Measurements from ENCODE around the gene SMCO3.

Gene SMCO3

DNA sequence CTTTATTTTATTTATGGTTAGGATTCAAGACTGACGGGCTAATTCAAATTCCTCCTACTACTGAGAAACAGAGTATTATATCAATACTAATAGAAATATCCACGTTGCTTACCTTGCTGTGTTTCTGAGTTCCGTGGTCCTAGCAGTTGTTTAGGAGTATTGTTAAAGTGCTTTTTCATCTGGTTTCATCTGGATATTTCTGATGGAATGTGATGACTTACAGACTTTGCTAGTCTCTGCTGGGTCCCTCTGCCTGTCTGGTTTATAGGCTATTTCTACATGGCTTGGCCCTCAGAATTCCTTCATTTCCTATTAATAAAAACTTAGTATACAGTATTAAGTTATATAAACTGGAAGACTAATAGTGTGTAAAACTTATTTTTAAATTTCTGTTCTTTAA, at the start of gene SMCO3:
Gene SMCO3 (minus strand): TSS at position 169 of the 400 bp plus-strand sequence. CDS start 7,502 bp downstream, outside the sequence.
- no peak for DNase-seq (ENCODE audit: low read depth in 2 of 2)

DNA sequence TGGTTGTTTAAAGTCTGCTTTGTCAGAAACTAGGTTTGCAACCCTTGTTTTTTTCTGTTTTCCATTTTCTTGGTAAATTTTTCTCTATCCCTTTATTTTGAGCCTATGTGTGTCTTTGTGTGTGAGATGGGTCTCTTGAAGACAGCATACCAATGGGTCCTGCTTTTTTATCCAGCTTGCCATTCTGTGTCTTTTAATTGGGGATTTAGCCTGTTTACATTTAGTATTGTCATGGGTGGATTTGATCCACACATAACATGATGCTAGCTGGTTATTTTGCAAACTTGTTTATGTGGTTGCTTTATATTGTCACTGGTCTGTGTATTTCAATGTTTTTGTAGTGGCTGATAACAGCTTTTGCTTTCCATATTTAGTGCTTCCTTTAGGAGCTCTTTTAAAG, 46.5 kb upstream of the SMCO3 start:
- DNase-seq (ENCODE audit: low read depth in 2 of 2): no peak

DNA sequence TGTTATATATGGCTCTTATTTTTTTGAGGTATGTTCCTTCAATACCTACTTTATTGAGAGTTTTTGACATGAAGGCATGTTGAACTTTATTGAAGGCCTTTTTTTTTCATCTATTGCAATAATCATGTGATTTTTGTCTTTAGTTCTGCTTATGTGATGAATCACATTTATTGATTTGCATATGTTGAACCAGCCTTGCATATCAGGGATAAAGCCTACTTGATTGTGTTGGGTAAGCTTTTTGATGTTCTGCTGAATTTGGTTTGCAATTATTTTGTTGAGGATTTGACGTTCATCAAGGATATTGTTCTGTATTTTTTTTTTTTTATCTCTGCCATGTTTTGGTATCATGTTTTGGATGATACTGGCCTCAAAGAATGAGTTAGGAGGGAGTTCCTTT, 44.5 kb upstream of the SMCO3 start:
- no peak for DNase-seq (ENCODE audit: low read depth in 2 of 2)

DNA sequence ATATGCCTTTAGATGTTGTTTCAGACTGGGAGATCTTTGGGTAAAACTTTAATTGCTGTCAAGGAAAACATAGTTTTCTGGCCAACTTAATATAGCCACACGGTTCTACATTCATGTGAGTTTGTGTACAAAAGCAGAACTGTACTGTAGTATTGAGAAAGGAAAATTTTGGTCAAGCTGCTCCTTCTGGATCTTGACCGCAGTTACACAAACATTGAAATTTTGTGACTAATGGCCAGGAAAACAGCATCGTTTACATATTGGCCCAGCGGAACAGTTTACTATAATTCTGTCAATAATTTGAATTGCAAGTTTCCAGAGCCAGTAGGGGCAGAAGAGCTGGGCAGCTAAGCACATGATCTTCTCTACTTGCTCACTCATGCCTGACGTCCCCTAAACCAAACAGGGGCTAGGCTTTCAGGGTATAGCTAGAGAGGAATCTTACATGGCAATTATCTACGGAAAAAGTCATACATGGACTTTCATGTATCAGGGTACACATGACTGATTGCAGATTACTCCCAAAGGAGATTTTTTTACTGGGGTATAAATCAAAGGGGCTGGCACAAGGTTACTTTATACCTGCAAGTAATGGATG, 40.7 kb upstream of the SMCO3 start:
- DNase-seq (ENCODE audit: low read depth in 2 of 2): no peak

DNA sequence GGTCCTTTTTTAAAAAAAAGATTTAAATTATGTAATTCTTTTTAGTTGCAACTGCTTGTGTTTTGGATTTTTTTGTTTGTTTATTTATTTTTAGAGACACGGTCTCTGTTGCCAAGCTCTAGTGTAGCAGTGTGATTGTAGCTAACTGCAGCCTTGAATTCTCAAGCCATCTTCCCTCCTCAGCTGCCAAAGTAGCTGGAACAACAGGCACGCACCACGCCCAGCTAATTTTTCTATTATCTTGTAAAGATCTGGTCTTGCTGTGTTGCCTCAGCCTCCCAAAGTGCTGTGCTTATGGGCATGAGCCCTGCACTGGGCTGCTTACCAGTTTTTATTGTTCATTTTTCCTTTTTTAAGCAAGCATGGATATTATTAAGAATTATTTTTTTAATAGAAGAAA, 40.0 kb upstream of the SMCO3 start:
- DNase-seq (ENCODE audit: low read depth in 2 of 2): no peak

DNA sequence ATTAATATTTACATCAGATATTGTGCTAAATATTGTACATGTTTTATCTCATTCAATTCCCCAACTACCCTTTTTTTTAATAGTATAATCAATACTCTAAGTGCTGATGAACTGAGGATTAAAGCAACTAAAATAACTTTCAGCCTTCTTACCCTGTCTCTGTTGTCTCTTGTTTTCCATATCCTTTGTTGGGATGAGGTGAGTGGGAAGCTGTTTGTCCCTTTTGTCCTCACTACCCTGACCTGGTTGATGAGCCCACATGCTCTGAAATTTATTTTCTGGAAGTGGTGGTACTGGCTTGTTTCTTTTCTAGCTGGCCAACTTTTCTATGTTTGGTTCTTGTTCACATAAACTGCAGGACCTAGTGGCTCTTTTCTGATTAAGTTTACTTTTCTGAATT, 38.9 kb upstream of the SMCO3 start:
- DNase-seq (ENCODE audit: low read depth in 2 of 2): no peak

DNA sequence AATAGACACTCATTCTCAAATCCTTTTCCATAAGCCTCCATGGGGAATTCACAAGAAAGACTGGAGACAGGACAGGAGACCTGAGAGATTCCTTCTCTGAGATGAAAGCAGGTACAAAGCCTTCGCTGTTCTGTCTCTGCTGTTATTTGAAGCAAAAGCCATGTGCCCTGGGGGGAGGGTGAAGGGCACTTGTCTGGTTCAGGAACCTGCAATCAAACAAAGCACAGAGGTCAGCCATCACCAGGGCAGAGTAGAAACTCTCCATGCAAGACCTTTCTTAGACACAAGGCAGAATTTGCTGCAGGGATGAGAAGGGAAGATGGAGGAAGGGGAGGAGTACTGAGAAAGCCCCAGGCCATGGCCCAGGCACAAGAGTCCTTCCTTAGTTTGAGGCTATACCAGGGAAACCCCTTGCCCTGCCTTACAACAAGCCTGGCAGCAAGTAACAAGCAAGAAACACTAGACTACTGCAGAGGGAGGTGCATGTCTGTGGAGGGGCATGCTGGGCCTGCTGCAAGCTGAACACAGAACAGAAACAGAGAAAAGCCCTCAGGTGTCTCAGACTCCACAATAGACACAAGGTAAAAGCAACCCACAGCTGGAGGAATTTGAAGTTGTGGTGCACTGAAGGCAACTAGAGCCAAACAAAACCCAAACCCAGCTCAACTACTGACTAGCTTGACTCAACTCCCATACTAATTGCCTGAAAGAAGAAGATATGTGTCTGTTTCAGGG, 37.1 kb upstream of the SMCO3 start:
- DNase-seq (ENCODE audit: low read depth in 2 of 2): no peak

DNA sequence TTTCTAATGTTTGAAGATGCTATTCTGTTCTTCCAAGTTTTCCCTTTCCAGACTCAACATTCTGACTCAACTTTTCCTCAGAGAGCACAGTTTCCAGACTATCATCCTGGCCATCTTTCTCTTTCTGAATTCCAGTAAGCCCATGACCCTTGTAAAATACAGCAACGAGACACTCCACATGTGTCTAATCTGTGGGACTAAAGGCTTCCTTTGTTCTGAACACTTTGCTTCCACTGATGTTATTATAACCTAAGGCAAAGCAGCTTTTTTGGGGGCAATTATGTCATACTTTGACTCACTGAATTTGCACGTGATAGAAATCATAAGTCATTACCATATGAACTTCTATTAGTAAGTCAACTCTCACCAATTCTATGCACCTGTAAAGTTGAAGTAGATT, 35.7 kb upstream of the SMCO3 start:
- no peak for DNase-seq (ENCODE audit: low read depth in 2 of 2)

DNA sequence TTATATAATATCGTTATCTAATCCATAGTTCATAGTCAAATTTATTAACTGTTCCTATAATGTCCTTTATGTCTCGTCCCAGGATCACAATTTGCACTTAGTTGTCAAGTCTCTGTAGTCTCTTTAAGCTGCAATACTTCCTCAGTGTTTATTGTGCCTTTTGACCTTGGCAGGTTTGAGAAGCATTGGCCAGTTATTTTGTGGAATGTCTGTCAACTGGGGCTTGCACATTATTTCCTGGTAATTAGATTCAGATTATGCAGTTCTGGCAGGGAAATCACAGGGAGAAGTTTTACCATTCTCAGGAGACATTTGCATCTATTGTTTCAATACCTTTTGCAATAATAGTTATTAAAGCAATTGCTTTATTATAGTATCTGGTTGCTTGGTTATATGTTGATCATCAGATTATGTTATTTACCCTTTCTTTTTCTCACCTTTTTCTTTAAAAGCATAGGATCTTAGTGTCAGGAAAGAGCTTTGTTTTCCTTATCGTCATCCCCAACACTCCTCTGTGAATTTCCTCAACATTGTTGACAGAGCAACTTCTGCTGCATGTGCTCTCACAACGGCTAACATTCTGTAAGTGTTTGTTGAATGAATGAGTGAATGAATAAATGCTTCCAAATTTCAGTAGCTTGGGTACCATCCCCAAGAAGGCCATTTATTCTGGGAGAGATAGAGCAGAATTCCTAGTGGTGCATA, 33.0 kb upstream of the SMCO3 start:
- no peak for DNase-seq (ENCODE audit: low read depth in 2 of 2)

DNA sequence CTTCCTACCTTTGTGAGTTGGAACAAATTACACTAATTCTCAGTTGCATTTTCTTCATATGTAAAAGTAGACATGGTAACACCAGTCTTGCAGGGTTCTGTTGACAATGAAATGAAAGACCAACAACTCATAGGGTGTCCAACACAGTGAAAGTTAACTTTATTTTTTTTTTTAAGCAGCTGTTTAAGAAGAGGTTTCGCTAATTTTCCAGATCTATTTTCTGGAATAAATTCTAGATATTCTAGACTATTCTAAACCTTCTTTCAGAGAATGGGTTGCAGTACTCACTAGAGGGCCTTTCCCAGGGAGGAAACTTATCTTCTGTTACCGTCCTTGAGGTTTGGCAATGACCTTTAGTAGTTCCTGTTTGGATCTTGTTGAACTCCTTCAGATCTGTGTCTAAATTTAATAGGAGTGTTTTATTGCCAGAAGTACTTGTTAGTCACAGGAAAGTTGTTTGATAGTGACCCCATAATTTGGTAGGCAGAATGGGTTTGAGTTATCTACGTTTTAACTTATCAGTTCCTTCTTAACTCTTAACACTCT, 32.1 kb upstream of the SMCO3 start:
- DNase-seq (ENCODE audit: low read depth in 2 of 2): no peak

DNA sequence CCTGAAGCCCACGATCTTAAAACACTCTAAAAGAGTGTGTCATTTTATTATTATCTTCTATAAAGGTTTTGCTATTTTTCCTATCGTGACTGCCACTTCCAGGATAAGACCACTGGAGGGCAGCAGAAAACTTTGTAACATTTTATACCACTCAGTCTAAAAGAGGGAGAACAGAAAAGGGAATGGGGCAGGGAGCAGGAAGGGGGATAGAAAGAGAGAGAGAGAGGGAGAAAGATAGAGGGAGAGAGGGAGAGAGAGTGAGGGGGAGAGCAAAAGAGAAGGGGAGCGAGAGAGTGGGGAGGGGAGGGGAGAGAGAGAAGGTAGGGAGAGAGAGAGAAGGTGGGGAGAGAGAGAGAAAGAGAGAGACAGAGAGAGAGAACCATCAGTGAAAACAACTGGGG, 31.4 kb upstream of the SMCO3 start:
- DNase-seq (ENCODE audit: low read depth in 2 of 2): peak; percentile 3 to 17

DNA sequence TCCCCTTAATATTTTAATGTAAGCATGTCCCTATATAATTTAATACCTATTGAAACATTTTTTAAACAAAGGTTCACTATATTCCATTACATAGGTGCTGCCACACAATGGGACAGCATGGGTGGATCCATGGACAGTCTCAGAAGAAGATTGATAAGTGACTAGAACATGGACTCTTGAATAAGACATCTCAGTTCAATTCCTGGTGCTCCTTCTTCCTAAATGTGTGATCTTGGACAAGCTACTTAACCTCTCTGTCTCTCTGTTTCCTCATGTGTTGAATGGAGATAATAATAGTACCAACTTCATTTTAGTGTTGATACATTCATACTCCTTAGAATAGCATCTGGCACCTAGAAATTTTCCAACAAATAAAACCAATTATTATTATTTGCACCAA, 30.4 kb upstream of the SMCO3 start:
- DNase-seq (ENCODE audit: low read depth in 2 of 2): no peak

DNA sequence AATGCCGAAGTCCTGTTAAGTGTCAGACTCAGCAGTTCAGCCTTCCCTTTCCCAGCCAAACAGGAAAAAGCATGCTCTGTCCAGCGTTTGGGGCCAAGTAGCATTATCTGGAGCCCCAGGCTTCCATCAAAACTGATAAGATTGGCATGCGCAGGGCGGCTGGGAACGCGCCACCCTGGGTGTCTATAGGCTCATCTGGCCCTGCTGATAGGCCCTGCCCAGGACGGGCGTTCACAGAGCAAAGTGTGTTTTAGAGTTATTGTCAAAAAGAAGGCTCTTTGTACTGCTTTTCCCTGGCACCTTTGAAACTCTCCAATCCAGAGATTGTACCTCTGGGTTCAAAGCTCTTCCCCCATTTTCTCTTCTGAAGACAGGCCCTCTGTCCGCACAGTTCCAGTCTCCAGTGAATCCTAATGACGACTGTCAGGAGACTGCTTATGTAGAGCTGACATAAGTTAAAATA, 29.5 kb upstream of the SMCO3 start, which contains the start of gene ART4:
Gene ART4 (minus strand): TSS at position 102 of the 463 bp plus-strand sequence. CDS start 413 bp downstream, outside the sequence.
- no peak for DNase-seq (ENCODE audit: low read depth in 2 of 2)

DNA sequence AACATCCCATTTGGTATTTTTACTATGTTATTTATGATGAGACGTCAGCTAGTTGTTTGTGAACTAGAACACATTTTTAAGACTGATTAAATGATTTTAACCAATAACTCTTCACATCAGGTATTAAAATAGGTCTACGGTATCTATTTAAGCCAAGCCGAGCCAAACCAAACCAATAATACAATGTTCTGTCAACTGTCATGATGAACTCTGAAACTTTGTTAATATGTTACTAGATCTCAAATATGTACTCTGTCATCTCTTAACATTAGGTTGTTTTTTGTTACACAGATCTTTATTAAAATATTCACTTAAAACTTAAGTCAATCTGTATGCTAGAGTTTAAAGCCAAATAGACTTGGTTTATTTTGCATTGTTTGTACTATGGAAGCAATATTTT, 28.3 kb upstream of the SMCO3 start:
- no peak for DNase-seq (ENCODE audit: low read depth in 2 of 2)

DNA sequence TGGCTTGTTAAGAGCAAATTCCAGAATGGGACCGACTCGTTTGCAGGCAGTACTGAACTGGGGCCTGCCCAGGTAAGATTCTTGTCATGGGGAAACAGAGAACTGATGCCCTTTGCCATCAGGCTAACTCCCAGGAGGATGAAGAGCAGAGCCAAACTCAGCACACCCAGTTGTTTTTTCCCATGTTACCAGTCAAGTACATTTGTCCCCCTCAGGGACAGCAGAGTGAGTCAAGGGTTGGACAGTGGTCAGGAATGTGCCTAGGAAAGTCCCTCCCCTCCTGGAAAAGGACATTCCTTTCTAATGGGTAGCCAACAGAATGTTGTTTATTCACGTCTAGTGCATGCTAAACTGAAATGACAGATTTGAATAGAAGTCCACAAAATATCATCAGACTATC, 27.8 kb upstream of the SMCO3 start:
- no peak for DNase-seq (ENCODE audit: low read depth in 2 of 2)

DNA sequence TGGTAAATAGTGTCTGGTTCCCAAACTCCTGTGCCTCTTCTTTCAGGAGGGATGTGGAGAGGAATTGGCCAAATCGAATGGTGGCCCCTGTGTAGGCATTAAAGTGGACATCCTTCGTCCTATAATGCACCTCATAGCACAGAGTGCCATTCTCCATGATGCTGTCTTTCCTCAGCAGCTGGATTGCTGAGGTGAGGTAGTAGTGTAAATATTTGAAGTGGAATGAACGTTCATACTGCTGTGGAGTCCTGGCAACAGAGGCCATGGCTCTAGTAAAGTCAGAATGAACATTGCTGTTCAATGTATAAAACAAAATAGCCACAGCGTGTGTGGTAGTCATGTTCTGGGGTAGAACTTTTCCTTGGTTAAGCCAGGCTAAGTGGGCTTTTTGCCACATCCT, 26.6 kb upstream of the SMCO3 start:
- no peak for DNase-seq (ENCODE audit: low read depth in 2 of 2)

DNA sequence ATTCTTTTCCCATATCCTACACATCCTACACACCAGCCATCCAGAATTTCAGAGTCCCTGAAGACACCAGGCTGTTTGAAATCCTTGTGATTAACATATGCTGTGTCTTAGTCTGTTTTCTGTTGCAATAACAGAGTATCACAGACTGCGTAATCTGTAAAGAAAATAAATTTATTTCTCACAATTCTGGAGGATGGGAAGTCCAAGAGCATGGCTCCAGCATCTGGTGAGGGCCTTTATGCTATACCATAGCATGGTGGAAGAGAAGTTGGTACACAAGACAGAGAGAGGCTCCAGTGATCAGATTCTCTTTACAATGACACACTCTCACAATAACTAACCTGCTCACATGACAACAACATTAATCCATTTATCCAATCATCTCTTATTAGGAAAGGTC, 25.3 kb upstream of the SMCO3 start:
- DNase-seq (ENCODE audit: low read depth in 2 of 2): no peak

DNA sequence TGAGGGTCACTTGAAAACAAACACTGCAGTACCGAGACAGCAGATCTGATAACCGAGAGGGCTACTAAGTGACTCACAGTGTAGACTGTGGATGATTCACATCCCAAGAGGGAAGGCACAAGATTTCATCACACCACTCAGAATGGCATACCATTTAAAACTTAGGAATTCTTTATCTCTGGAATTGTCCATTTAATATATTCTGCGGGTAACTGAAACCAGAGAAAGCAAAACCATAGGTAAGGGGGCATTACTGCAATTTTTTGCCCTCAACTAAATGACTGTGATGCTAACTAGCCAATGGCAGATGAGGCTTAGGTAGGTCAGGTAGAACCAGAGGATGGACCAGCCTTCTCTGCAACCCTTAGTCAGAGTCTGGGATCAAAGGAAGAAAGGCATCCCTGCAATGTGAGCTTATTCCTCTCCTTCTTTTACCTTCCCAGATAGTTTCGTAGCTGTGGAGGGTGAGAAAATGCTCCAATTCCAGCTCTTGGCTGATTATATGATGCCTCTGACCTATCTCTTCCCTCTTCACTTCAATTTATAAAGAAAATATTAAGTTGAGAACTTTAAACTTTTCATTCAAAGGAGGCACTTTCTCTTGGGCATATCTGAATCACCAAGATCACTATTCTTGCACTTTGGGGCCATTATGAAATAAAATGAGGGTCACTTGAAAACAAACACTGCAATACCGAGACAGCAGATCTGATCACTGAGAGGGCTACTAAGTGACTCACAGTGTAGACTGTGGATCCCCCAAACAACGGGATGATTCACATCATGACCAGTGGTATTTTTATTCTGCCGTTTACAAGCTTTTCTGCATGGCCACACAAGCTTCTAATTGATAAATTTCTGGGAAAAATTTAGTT, 22.6 kb upstream of the SMCO3 start:
- DNase-seq (ENCODE audit: low read depth in 2 of 2): no peak

DNA sequence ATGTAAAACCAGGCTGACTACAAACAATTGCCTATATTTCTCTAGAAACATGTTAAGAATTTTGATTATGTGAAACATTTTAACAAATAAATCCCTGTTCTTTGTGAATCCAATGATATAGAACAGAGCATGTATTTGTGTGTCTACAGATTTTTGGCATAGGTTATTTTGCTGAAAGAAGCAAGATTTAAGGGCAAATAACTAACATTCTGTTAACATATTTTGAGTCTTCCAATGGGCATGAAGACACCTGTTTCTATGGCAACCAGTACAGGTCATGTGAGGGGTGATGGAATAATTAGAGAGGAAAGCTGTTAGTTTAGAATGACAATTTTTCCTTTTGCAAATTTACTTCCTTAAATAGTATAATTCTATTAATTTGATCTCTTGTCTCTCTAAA, 20.5 kb upstream of the SMCO3 start:
- no peak for DNase-seq (ENCODE audit: low read depth in 2 of 2)

DNA sequence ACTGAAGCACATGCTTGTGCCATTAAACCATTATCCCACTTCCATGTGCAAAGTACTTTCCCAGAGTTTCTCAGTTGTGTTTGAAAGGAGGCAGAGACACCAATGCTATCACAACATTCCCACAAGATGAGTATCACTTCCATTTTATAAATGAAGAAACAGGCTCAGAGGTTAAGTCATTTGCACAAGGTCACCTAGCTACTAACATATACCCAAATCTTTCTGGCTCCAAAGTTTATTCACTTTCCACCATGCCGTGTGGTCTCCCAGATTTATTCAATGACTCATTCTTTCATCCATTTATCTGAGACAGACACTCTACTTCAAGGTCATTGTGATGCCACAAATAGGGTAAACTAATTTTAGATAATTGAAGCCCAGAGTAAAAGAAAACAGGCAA, 20.0 kb upstream of the SMCO3 start:
- no peak for DNase-seq (ENCODE audit: low read depth in 2 of 2)

DNA sequence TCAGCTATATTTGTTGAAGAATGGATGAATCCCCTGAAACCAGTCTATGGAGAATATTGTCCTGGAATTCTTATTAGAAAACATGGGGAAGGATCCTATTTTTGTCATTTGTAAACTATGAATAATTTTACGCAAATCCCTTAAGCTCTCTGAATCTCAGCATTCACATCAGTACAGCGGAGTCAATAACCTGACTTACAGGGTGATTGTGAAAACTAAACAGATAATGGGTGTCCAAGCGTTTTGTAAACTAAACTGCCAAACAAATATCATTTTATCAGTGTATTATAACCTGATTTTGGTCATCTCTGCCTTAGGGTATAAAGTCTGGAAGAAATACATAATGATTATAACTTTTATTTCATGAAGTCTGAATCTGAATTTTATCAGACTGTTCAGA, 19.4 kb upstream of the SMCO3 start:
- no peak for DNase-seq (ENCODE audit: low read depth in 2 of 2)

DNA sequence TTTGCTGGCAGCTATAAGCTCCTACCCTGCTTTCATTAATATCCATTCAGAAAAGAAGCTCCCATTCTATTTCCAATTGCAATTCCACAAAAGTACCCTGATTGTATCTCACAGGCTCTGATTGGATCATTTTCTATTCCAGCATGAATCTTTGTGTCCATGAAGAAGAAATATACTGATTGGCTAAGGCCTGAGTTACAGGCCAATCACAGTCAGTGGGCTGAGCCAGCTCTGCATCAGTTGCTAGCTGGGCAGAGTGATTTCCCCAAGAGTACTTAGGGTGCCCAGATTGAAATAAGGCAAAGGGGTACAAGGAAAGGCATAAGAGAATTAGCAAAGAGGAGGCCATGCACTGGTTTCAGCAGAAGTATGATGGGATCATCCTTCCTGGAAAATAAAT, 14.9 kb upstream of the SMCO3 start:
- DNase-seq (ENCODE audit: low read depth in 2 of 2): no peak
